Stomach (tissue), 9 donors: ENCODE measurements around the gene GCH1. TPM values are rescaled to one million over a fixed set of nuclear protein-coding genes. Genes with fewer than 3 reads are reported as not detected.

Experiments
- DNase-seq, 2 donors: peaks; one replicate each; pipeline versions ENCODE4 v3.0.0 to v3.0.0-alpha.2; 2013 to 2019
- H3K27ac ChIP-seq, 5 donors: fragments of 200-600 bp in 4 of 5; sonication (generic) in 4 of 5; one replicate each; pipeline ENCODE4 v1.5.1; 2013 to 2019; ENCODE audit warnings: mild to moderate bottlenecking in 1 of 5, moderate library complexity in 1 of 5
- H3K27me3 ChIP-seq, 3 donors: fragments of 200-600 bp; sonication (generic); one replicate each; pipeline ENCODE4 v1.5.1; 2017 to 2019; ENCODE audit warnings: mixed run types in 1 of 3
- H3K36me3 ChIP-seq, 4 donors: fragments of 200-600 bp; sonication (generic); 1 replicate in 3 of 4; 2 replicates in 1 of 4; pipeline ENCODE4 v1.5.1; 2016 to 2019
- H3K4me1 ChIP-seq, 4 donors: fragments of 200-600 bp; sonication (generic); one replicate each; pipeline ENCODE4 v1.5.1; 2016 to 2019
- H3K4me3 ChIP-seq, 4 donors: fragments of 200-600 bp; sonication (generic) in 3 of 4; one replicate each; pipeline ENCODE4 v1.5.1; 2016 to 2019; ENCODE audit warnings: mild to moderate bottlenecking in 1 of 4
- H3K9me3 ChIP-seq, 4 donors: fragments of 200-600 bp; sonication (generic); one replicate each; pipeline ENCODE4 v1.5.1; 2016 to 2019
- CTCF ChIP-seq, 7 experiments: fragments of 450-650 bp in 4 of 7; fragments of 200-600 bp in 3 of 7; sonication (generic) in 3 of 7; IDR thresholded peaks; one replicate each; pipeline ENCODE4 v1.5.1; 2016 to 2019; ENCODE audit warnings: antibody characterized with exemption in 7 of 7, control low read depth in 2 of 7, mild to moderate bottlenecking in 1 of 7
- EP300 ChIP-seq: sonication (generic); formaldehyde crosslinking; IDR thresholded peaks from one replicate; pipeline ENCODE4 v1.6.1; 2017; ENCODE audit warnings: antibody characterized with exemption
- POLR2A ChIP-seq, 4 donors: fragments of 450-650 bp; IDR thresholded peaks; one replicate each; pipeline ENCODE4 v1.6.1; 2016; ENCODE audit warnings: antibody characterized with exemption in 4 of 4, control low read depth in 2 of 4, mild to moderate bottlenecking in 1 of 4, moderate library complexity in 1 of 4
- POLR2AphosphoS5 ChIP-seq, 3 donors: sonication (generic); formaldehyde crosslinking; IDR thresholded peaks; one replicate each; pipeline ENCODE4 v1.6.1; 2016; ENCODE audit warnings: antibody characterized with exemption in 3 of 3
- WGBS, 5 donors: extraction: QIAGEN DNeasy Blood & Tissue Kit in 3 of 5; methylation state at CpG; one replicate each; pipeline versions ENCODE4 v1.1.5 to v1.1.7; 2013 to 2018; 5-methylcytosine and 5-hydroxymethylcytosine counted together
- intact Hi-C: fragments of 100-400 bp; cut with DNase I; formaldehyde crosslinking; loops from one replicate; pipeline ENCODE4 v1.15.1; 2023; ENCODE audit warnings: low total_unique reads
- polyA plus RNA-seq, 3 donors: library from polyadenylated mRNA; stranded (reverse); fragments of 200-250 nt; gene quantifications; one replicate each; pipeline ENCODE4 v1.2.3, GENCODE V29; 2013
- total RNA-seq, 5 donors: library from RNA; depleted of rRNA; stranded (reverse); fragments of >200 nt; gene quantifications; one replicate each; pipeline versions ENCODE4 v1.1.0 to v1.2.3, GENCODE V29; 2014 to 2016
- donor health status: healthy with polysubstance abuse.
- donor health status: Bipolar disorder and iron deficiency.
- donor health status: healthy.

GCH1 gene
- total and polyA plus RNA-seq, 8 donors, result 0.58 to 52.1 (median 10.4) TPM

DNA sequence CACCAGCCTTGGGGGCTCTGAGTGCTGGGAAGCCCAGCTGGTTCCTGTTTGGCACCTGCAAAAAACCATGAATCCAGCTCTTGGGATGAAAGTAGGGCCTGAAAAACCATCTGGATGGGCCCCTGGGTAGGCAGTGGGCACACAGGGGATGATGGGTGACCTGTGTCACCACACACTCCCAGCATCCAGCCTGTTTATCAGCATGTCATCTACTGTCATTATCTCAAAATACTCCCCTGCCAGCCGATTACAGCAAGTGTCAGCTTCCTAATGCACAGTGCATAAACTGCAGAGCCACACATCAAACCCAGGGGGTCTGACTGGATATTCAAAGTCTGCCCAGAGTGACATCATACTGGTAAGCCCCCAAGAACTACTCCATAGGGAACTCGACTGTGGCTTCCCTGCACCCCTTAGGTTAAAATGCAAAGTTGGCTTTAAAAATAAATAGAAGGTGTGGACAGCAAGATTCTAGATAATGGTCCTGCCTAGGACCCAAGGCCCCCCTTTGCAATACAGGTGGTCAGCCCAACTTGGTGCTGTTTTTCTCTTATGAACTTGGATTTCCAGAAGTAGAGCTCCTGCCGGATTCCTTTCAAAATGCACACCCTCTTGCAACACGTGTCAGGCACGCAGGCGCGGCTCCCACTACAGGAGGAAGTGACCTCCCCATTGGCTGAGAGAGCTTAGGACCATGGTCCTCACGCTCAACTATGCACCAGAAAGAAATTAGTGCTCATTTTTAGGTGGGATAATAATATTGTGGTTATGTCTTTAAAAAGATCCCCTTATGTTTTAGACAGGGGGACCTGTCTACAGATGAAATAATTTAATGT is 94.1 kb downstream of the GCH1 start:
- H3K27me3 ChIP-seq, result peaks cover 0 to 7% (median 7%) of the 10 kb centered on the region in 3 donors
- no peaks in the 10 kb centered on the region for H3K36me3 ChIP-seq
- H3K9me3 ChIP-seq, result no peaks in the 10 kb centered on the region
- 64 to 76% (median 70%) methylated on average over 8 of the region's 8 CpGs for WGBS, 5 donors
- H3K4me3 ChIP-seq, result no peak overlapping the region
- no peak overlapping the region for H3K27ac ChIP-seq
- TF ChIP-seq POLR2AphosphoS5 (IDR thresholded peaks at IDR 0.05) (no peak), CTCF (IDR thresholded peaks at IDR 0.05) (no peak), POLR2A (IDR thresholded peaks at IDR 0.05) (no peak), EP300 (no peak)
- DNase-seq, result no peak
- intact Hi-C loops, result no loop called here
- peaks cover 4 to 7% (median 7%) of the 10 kb centered on the region in 4 donors for H3K4me1 ChIP-seq

- Histone ChIP-seq H3K4me3 (no peak overlapping the region), H3K36me3 (no peaks in the 10 kb centered on the region), H3K4me1 (peaks cover 4 to 7% (median 7%) of the 10 kb centered on the region in 4 donors), H3K27ac (no peak overlapping the region), H3K9me3 (no peaks in the 10 kb centered on the region), H3K27me3 (peaks cover 0 to 7% (median 7%) of the 10 kb centered on the region in 3 donors)
- WGBS, 5 donors, result 86 to 96% (median 90%) methylated on average over 7 of the region's 7 CpGs
- TF ChIP-seq POLR2AphosphoS5 (IDR thresholded peaks at IDR 0.05) (no peak), EP300 (no peak), POLR2A (IDR thresholded peaks at IDR 0.05) (no peak), CTCF (IDR thresholded peaks at IDR 0.05) (no peak)
- intact Hi-C loops, result no loop called here
- no peak for DNase-seq
Measured at GRCh38 chr14:54807881-54808280, 94.7 kb downstream of the GCH1 start.

- Histone ChIP-seq H3K27me3 (peaks cover 0 to 7% (median 7%) of the 10 kb centered on the region in 3 donors), H3K4me1 (peaks cover 4 to 7% (median 7%) of the 10 kb centered on the region in 4 donors), H3K4me3 (no peak overlapping the region), H3K36me3 (no peaks in the 10 kb centered on the region), H3K9me3 (no peaks in the 10 kb centered on the region), H3K27ac (no peak overlapping the region)
- TF ChIP-seq EP300 (no peak), CTCF (IDR thresholded peaks at IDR 0.05) (no peak), POLR2A (IDR thresholded peaks at IDR 0.05) (no peak), POLR2AphosphoS5 (IDR thresholded peaks at IDR 0.05) (no peak)
- 74 to 91% (median 85%) methylated on average over 6 of the region's 6 CpGs for WGBS, 5 donors
- intact Hi-C loops, result no loop called here
- DNase-seq, result no peak
Measured at GRCh38 chr14:54807428-54807827, 95.2 kb downstream of the GCH1 start.

- H3K36me3 ChIP-seq, result no peaks in the 10 kb centered on the region
- WGBS, 5 donors, result 78 to 87% (median 86%) methylated on average over 10 of the region's 10 CpGs
- peaks cover 4 to 7% (median 7%) of the 10 kb centered on the region in 4 donors for H3K4me1 ChIP-seq
- H3K27me3 ChIP-seq, result peaks cover 0 to 7% (median 7%) of the 10 kb centered on the region in 3 donors
- H3K27ac ChIP-seq, result no peak overlapping the region
- no peaks in the 10 kb centered on the region for H3K9me3 ChIP-seq
- DNase-seq, result no peak
- TF ChIP-seq POLR2A (IDR thresholded peaks at IDR 0.05) (no peak), POLR2AphosphoS5 (IDR thresholded peaks at IDR 0.05) (no peak), CTCF (IDR thresholded peaks at IDR 0.05) (no peak), EP300 (no peak)
- H3K4me3 ChIP-seq, result no peak overlapping the region
- intact Hi-C loops, result no loop called here
Measured at GRCh38 chr14:54806616-54807015, 96.0 kb downstream of the GCH1 start.
